Endothelial cell of umbilical vein (primary cell): ENCODE results near the gene MAP3K12. TPM values are rescaled to one million over a fixed set of nuclear protein-coding genes. Genes with fewer than 3 reads are reported as not detected.

Experiments
- BruUV-seq: library from RNA; stranded (reverse); fragments of 400-500 nt; replicated peaks from 2 replicates; lab custom pipeline; 2021; lab: Mats Ljungman, UMichigan
- CTCF ChIA-PET: fragments of 300-600, 350-600 bp; sonication (Branson Sonifier 250); formaldehyde crosslinking; loops from one replicate; lab custom pipeline; 2021; ENCODE audit warnings: antibody characterized with exemption, inconsistent platforms; lab: Charles Lee
- POLR2A ChIA-PET: fragments of 300-600, 350-600 bp; sonication (Branson Sonifier 250); formaldehyde crosslinking; loops from one replicate; lab custom pipeline; 2021; ENCODE audit warnings: antibody characterized with exemption, inconsistent platforms; lab: Charles Lee
- DNase-seq: peaks from one replicate; pipeline ENCODE4 v3.0.0-alpha.2; 2011; ENCODE audit warnings: low read depth, low spot score
- FAIRE-seq: peaks from 2 replicates; lab custom pipeline; 2011; peaks lifted over from hg19 to GRCh38; lab: Jason Lieb, UNC
- H2AFZ ChIP-seq: 2 replicates; pipeline ENCODE4 v1.6.0; 2012; ENCODE audit warnings: low read depth, low read length, control low read depth, inconsistent platforms
- H3K27ac ChIP-seq: 2 replicates; pipeline ENCODE4 v1.5.1; 2011; ENCODE audit warnings: low read depth, mild to moderate bottlenecking, control low read depth, low read length, moderate library complexity; ENCODE audit not compliant: insufficient read depth
- H3K27me3 ChIP-seq, 2 experiments: 2 replicates each; pipeline versions ENCODE4 v1.6.0 to v1.6.1; 2011; ENCODE audit warnings: low read length in 2 of 2, mixed read lengths in 1 of 2; ENCODE audit not compliant: control insufficient read depth in 2 of 2, insufficient read depth in 2 of 2
- H3K36me3 ChIP-seq, 2 experiments: 2 replicates in 1 of 2; 3 replicates in 1 of 2; pipeline ENCODE4 v1.5.1; 2011; ENCODE audit warnings: low read length in 2 of 2, mild to moderate bottlenecking in 1 of 2, moderate library complexity in 1 of 2; ENCODE audit not compliant: control insufficient read depth in 2 of 2, insufficient read depth in 2 of 2; ENCODE audit errors: extremely low read depth in 1 of 2
- H3K4me1 ChIP-seq: 3 replicates; pipeline ENCODE4 v1.5.1; 2011; ENCODE audit warnings: mild to moderate bottlenecking, low read length; ENCODE audit not compliant: control insufficient read depth, insufficient read depth; ENCODE audit errors: extremely low read depth
- H3K4me2 ChIP-seq: 2 replicates; pipeline ENCODE4 v1.6.1; 2011; ENCODE audit warnings: low read length, control low read depth, mixed read lengths; ENCODE audit not compliant: insufficient read depth
- H3K4me3 ChIP-seq, 3 experiments: fragments of 200-600 bp in 1 of 3; sonication (generic), shearing (Covaris generic) in 1 of 3; replicated peaks in 1 of 3; 2 replicates each; pipeline ENCODE4 v1.5.1; 2011 to 2016; ENCODE audit warnings: control low read depth in 3 of 3, low read length in 3 of 3, mild to moderate bottlenecking in 2 of 3, inconsistent platforms in 1 of 3, low read depth in 1 of 3, moderate library complexity in 1 of 3; ENCODE audit not compliant: insufficient read depth in 1 of 3
- H3K79me2 ChIP-seq: 2 replicates; pipeline ENCODE4 v1.6.0; 2012; ENCODE audit warnings: low read length, inconsistent platforms; ENCODE audit not compliant: control insufficient read depth, insufficient read depth
- H3K9ac ChIP-seq: replicated peaks from 2 replicates; pipeline ENCODE3; 2011; ENCODE audit warnings: low read length, control low read depth; ENCODE audit not compliant: insufficient read depth; ENCODE audit errors: extremely low read depth
- H3K9me1 ChIP-seq: replicated peaks from 3 replicates; pipeline ENCODE4 v1.6.0; 2011; ENCODE audit warnings: mild to moderate bottlenecking, low read length; ENCODE audit not compliant: control insufficient read depth, insufficient read depth; ENCODE audit errors: extremely low read depth
- H3K9me3 ChIP-seq: replicated peaks from 2 replicates; pipeline ENCODE4 v1.5.1; 2012; ENCODE audit warnings: low read length, inconsistent platforms; ENCODE audit not compliant: control insufficient read depth, insufficient read depth
- H4K20me1 ChIP-seq: replicated peaks from 2 replicates; pipeline ENCODE3; 2011; ENCODE audit warnings: mild to moderate bottlenecking, low read length; ENCODE audit not compliant: control insufficient read depth, insufficient read depth; ENCODE audit errors: extremely low read depth
- CTCF ChIP-seq, 2 donors: IDR thresholded peaks; 1 replicate in 1 of 2; 2 replicates in 1 of 2; pipeline ENCODE4 v1.5.1; 2011; ENCODE audit warnings: low read length in 2 of 2, mild to moderate bottlenecking in 2 of 2, moderate library complexity in 2 of 2, control low read depth in 1 of 2, inconsistent platforms in 1 of 2, low read depth in 1 of 2; ENCODE audit not compliant: insufficient read depth in 1 of 2; ENCODE audit errors: extremely low read depth in 1 of 2
- EZH2 ChIP-seq: IDR thresholded peaks from 2 replicates; pipeline ENCODE4 v1.6.1; 2012; ENCODE audit warnings: borderline replicate concordance, low read depth, mild to moderate bottlenecking, moderate library complexity, low read length, inconsistent platforms; ENCODE audit not compliant: severe bottlenecking
- FOS ChIP-seq: IDR thresholded peaks from 2 replicates; pipeline ENCODE4 v1.6.1; 2011; ENCODE audit warnings: mild to moderate bottlenecking, low read length, moderate library complexity, borderline replicate concordance; ENCODE audit not compliant: insufficient read depth
- GATA2 ChIP-seq: IDR thresholded peaks from 2 replicates; pipeline ENCODE4 v1.7.0; 2011; ENCODE audit warnings: low read depth, mild to moderate bottlenecking, moderate library complexity, mixed read lengths, low read length; ENCODE audit not compliant: insufficient read length, insufficient read depth
- JUN ChIP-seq: IDR thresholded peaks from 2 replicates; pipeline ENCODE4 v1.6.1; 2011; ENCODE audit warnings: borderline replicate concordance, low read depth; ENCODE audit not compliant: insufficient read length, insufficient read depth
- MAX ChIP-seq: IDR thresholded peaks from 2 replicates; pipeline ENCODE4 v1.6.1; 2011; ENCODE audit not compliant: insufficient read depth, insufficient read length
- MYC ChIP-seq: IDR thresholded peaks from one replicate; pipeline ENCODE4 v1.6.1; 2011; ENCODE audit warnings: mild to moderate bottlenecking, low read depth, low read length
- POLR2A ChIP-seq: IDR thresholded peaks from 2 replicates; pipeline ENCODE4 v1.6.1; 2012; ENCODE audit warnings: low read depth, mild to moderate bottlenecking, control low read depth, low read length
- POLR2AphosphoS5 ChIP-seq: IDR thresholded peaks from 2 replicates; pipeline ENCODE4 v1.6.1; 2012; ENCODE audit warnings: low read depth, mild to moderate bottlenecking, control low read depth, low read length, moderate library complexity; ENCODE audit not compliant: insufficient read depth
- dilution Hi-C: fragments of 300-500 bp; cut with MboI; formaldehyde crosslinking; loops from one replicate; pipeline ENCODE4 v1.15.0; 2019; ENCODE audit warnings: low sequenced_read_pairs; ENCODE audit not compliant: extremely low pct_ligation_motif_present
- intact Hi-C: fragments of 100-400 bp; cut with micrococcal nuclease; formaldehyde crosslinking; loops from one replicate; pipeline ENCODE4 v1.10.0; 2022
- polyA plus RNA-seq, 4 experiments: library from polyadenylated mRNA; depleted of rRNA in 3 of 4; stranded (reverse) in 3 of 4; unstranded in 1 of 4; fragments of >200 nt; gene quantifications; 2 replicates each; pipeline versions ENCODE4 v1.2.1 to v1.2.3, GENCODE V29; 2011 to 2012; ENCODE audit warnings: missing spikeins in 1 of 4
- total RNA-seq: library from RNA; stranded (reverse); gene quantifications from 2 replicates; pipeline ENCODE4 v1.2.3, GENCODE V29; 2021

MAP3K12 gene
- total and polyA plus RNA-seq, 2 donors (not counting 3 experiments of a cell fraction or from before 2014, with no cell fraction given) = 29.3 to 66.2 TPM

- peaks cover 18% of the 10 kb centered on the region for H4K20me1 ChIP-seq
- H3K9me1 ChIP-seq = no peaks in the 10 kb centered on the region
- dilution Hi-C loops = no loop called here
- DNase-seq (no peak), FAIRE-seq (no peak)
- H3K27me3 ChIP-seq = no peaks in the 10 kb centered on the region
- peaks cover 62 to 78% of the 10 kb centered on the region in 2 experiments for H3K36me3 ChIP-seq
- H3K27ac ChIP-seq = no peak overlapping the region
- no peak for TF ChIP-seq EZH2
- TF ChIP-seq MAX = no peak
- TF ChIP-seq CTCF (IDR thresholded peaks at IDR 0.05; ENCODE audit: extremely low read depth in 1 of 2, insufficient read depth in 1 of 2, low read depth in 1 of 2, low read length in 2 of 2) = no peak
- TF ChIP-seq GATA2 = no peak
- TF ChIP-seq FOS = no peak
- TF ChIP-seq POLR2AphosphoS5 = no peak
- no peak for TF ChIP-seq POLR2A
- no peak for TF ChIP-seq JUN
- TF ChIP-seq MYC = no peak
- ChIA-PET CTCF (interaction anchor here (1.2 kb wide), 1 partner anchor 15 kb away, joined by 6 read pairs; no protein-coding TSS in a partner anchor), POLR2A (no interaction called here)
- H3K79me2 ChIP-seq = peaks cover 87% of the 10 kb centered on the region
- H3K4me3 ChIP-seq = no peak overlapping the region
- no peak overlapping the region for H3K9ac ChIP-seq
- no TSS peak for BruUV-seq
- no peak overlapping the region for H2AFZ ChIP-seq
- intact Hi-C loops = no loop called here
- no peak overlapping the region for H3K4me2 ChIP-seq
- H3K9me3 ChIP-seq = no peaks in the 10 kb centered on the region
- H3K4me1 ChIP-seq = no peaks in the 10 kb centered on the region
Observed at GRCh38 chr12:53461591-53461990, 37.7 kb downstream of the MAP3K12 start.
